HG02610 (cell line): ENCODE results near the gene ERCC3.

Experiments
- ATAC-seq: cut with Tn5 transposase; IDR thresholded peaks from one replicate; pipeline ENCODE4 v1.9.1; 2021; ENCODE audit warnings: mild to moderate bottlenecking, moderate library complexity; ENCODE audit not compliant: unreplicated experiment

ERCC3 gene

DNA sequence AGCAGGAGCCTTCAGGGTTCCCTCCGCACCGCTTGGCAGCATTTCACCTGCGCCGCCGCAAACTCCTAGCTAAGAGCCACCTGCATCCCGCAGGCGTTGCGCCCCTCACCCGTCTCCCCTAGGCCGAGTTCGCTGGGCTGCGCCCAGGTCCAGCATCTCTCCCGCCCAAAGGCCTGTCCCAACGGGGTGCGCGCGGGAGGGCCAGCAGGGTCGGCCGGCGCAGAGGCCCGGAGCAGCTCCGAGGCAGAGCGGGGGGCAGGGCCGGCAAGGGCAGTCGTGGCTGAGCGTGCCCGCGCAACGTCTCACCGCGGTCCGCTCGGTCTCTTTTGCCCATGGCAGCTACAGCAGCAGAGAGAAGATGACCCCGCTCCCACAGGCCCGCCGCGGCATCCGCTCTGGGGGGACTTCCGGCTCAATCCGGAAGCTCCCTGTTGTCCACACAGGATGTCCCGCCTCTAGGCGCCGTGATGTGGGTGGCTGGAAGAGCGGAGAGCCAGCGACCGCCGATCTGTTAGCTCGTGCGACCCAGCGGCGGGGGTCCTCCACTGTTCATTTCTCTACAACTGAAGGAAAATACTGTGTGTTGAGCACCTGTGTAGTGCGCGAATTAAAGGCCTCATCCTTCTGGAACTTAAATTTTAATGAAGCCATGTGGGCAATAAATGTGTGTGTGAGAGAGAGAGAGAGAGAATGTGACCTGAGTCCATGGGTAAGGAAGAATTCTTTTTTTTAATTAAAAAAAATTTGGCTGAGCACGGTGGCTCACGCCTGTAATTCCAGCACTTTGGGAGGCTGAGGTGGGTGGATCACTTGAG is at the start of gene ERCC3:
ERCC3 (minus strand) TSS at position 397 of the 815 bp plus-strand sequence; CDS start at position 334, 63 bp downstream.
- peak; percentile 99 for ATAC-seq

- ATAC-seq = no peak
Observed at GRCh38 chr2:127343277-127343676, 49.3 kb upstream of the ERCC3 start.

DNA sequence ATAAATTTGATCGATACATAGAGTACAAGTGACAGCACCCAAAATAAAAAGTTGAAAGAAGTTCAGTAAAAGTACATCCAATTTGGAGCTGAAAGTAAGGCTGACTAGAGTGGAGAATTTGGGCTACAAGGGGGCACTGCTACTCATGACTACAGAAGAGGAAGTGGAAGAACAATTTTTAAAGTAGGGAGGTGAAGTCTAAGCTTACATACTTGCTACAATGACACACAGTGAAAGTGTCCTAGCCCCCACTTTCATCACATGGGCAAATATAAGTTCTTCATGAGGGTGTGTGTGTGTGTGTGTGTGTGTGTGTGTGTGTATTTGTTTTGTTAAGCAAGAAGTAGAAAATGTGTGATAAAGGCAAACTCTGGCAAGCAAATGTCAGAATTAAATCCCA is 48.2 kb upstream of the ERCC3 start:
- ATAC-seq = peak; percentile 77

DNA sequence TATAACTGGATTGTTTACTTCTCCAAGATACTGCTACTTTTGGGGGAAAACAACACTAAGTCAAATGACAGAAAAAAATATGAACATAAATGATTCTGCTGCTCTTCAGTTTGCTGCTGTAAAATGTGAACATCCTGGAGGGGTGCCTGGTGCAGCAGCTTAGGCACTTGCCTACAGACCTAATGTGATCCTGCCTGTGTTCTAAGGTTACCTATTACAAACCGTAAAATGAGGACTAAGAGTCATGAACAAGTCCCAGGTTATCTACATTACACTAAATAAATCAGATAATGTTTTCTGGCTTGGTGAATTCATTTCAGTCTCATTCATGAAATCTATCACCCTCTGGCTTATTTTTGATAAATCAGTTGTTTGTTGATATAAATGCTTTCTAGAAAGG is 38.4 kb upstream of the ERCC3 start:
- ATAC-seq = no peak

- ATAC-seq = peak; percentile 58
Observed at GRCh38 chr2:127330753-127331152, 36.8 kb upstream of the ERCC3 start.

DNA sequence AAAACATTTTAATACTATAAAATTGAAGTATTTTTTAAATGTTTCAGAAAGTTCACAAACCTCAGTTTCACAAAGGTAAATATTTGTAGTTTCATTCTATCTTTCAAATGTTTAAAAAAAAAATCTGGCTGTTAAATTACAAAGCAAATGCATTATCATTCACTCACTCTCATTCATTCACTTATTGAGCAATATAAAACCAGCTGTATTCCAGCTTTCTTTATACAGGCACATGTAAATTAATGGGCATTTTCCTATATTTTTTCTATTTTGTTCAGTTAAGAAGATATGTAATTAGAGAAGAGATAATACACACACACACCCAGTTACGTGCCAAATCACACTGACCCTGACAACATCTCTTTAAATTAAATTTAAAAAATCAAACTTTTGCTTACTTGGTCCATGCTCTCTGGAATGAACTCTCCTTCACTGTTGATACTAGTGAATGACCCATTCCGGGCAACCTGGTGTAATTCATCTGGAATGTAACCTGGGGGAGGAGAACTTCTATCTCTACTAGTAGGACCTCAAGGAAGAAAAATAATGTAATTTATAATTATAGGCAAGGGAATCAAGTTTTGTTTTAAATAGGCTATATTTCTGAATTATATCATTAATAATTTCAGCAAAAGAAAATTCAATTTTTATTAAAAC is 32.5 kb upstream of the ERCC3 start:
- ATAC-seq = no peak

DNA sequence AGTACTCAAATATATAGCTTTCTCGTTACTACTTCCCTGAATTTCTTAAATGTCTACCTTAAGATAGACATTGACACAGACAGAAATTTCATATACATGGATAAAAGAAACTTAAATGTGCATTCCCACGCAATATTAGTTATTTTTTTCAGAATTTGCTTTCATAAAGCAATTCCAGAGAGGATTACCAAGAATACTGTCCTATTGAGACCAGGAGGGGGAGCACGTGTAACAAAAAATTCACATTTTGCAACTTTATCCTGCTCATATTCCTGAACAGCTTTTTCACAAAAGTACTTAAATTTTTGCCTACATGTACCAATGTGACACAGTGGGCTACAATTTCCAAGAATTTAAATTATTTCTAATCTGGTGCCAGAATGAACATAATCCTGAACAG is 30.7 kb upstream of the ERCC3 start:
- no peak for ATAC-seq

DNA sequence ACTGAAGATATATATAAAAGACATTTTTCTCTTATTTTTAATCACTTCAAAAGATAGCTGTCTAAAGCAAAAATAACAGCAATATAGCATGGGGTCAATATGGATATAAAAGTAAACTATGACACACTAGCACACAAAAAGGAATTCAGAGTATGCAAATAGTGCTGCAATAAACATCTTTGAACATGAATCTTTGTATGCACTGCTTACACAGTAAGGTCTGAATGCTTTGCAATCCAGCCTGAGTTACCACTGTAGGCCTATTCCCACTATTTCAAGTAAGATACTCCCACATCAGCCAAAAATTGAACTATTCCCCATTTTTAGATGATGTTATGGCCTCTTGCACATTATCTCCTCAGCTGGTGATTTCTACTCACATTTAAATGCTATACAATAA is 27.4 kb upstream of the ERCC3 start:
- ATAC-seq = no peak

DNA sequence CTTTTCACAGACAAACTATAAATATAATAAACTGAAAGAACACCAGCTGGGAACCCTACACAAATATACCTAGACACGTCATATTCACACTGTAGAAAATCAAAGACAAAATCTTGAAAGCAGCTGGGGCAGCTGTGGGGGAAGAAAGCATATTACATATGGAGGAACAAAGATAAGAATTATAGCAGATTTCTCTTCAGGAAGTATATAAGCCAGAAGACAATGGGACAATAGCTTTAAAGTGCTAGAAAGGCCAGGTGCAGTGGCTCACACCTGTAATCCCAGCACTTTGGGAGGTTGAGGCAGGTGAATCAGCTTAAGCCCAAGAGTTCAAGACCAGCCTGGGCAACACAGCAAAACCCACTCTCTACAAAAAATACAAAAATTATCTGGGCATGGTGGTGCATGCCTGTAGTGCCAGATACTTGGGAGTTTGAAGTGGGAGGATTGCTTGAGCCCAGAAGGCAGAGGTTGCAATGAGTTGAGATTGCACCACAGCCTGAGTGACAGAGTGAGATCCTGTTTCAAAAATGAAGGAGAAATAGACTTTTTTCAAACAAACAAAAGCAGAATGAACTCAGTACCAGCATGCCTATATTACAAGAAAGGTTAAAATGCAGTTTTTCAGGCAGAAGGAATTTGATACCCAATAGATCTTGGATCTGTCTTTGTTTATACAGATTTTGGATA is 26.8 kb upstream of the ERCC3 start:
- ATAC-seq = no peak

- ATAC-seq = no peak
Observed at GRCh38 chr2:127320067-127320466, 26.1 kb upstream of the ERCC3 start.

GRCh38 chr2:127314193-127314988 is 20.4 kb upstream of the ERCC3 start:
- ATAC-seq = no peak

- peak; percentile 99 for ATAC-seq
Observed at GRCh38 chr2:127313406-127313805, 19.5 kb upstream of the ERCC3 start.

GRCh38 chr2:127310980-127311379 is 17.0 kb upstream of the ERCC3 start:
- no peak for ATAC-seq

DNA sequence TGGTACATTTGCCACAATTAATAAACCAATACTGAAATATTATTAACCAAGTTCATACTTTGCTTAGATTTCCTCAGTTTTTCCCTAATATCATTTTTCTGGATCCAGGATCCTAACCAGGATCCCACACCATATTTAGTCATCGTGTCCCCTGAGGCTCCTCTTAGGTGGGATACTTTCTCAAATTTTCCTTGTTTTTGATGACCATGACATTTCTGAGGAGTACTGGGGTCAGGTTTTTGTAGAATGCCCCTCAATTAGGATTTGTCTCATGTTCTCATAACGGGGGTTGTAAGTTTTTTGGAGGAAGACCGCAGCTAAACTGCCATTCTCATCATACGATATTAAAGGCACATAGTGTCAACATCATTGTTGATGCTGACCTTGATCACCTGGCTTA is 15.5 kb upstream of the ERCC3 start:
- ATAC-seq = no peak

DNA sequence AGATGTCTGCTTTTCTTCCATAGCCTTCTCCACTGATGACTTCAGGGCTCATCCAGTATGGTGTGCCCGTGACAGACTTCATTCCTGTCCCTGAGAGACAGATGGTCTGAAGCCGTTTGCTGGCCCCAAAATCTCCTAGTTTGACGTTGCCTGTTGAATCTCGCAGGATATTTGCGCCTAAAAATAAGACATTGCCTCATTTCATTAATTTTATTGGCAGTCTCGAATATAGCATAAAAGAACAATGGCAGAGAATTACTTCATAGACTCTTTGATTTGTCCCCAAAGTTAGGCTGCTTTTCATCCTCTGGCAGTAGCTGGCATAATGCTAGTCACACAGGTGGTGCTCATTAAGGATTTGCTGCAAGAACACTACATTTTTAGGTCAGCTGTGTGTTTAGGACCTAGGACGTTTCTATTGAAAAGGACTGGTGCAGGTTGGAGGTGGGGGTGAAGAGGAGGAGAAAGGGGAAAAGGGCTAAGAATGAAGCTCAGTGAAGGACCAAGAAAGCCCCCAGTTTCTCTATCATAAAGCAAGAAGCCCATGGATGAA is 14.7 kb upstream of the ERCC3 start:
- ATAC-seq = no peak

GRCh38 chr2:127305990-127306585 is 12.1 kb upstream of the ERCC3 start:
- no peak for ATAC-seq

GRCh38 chr2:127302168-127302567 is 8.2 kb upstream of the ERCC3 start:
- no peak for ATAC-seq

DNA sequence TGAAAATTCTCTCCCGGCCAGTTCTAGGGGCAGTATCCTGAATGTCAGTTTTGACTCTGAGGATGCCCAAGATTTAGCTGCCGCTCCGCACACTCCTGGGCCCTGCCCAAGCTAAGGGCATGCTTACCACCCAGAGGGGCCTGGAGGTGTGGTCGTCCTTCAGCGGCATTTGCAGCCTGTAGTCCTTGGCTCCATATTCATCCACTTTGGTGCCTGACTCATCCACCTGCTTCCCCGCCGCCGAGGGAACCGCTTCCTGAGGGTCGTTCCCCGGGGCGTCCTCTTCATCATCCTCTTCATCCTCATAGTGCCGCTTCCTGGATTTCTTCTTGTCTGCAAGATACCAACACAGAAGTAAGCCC is 577 bp downstream of the ERCC3 start:
- peak; percentile 4 for ATAC-seq

DNA sequence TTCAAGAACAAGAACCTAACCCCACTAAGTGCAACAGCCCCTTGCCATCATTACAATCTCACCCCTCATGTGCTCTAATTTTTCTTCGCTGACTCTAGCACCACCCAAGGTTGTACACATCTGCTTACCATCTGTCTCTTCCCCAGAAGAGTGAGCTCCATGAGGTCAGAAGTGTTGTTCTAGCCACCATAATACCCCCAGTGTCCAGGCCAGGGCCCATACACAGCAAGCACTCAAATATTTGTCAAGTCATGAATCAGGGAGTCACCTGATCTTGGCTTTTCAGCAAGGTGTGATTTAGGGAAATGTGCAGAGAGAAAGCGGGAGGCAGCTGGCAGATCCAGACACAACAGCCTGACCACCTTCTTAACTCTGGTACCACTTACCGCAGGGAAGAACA is 5.7 kb downstream of the ERCC3 start:
- ATAC-seq = no peak

- ATAC-seq = no peak
Observed at GRCh38 chr2:127283275-127283674, 10.7 kb downstream of the ERCC3 start.
